Caco-2 (cell line): ENCODE data around the gene TGM5. TPM values are rescaled to one million over a fixed set of nuclear protein-coding genes. Genes with fewer than 3 reads are reported as not detected.

ENCODE experiments used
- BruUV-seq: library from RNA; stranded (reverse); fragments of 400-500 nt; replicated peaks from 2 replicates; lab custom pipeline; 2021; lab: Mats Ljungman, UMichigan
- CTCF ChIA-PET: fragments of 300-600 bp; sonication (Branson Sonifier 250); formaldehyde crosslinking; loops from one replicate; lab custom pipeline; 2022; ENCODE audit warnings: antibody characterized with exemption; lab: Charles Lee
- POLR2A ChIA-PET: fragments of 300-600 bp; sonication (Branson Sonifier 250); formaldehyde crosslinking; loops from one replicate; lab custom pipeline; 2022; ENCODE audit warnings: antibody characterized with exemption; lab: Charles Lee
- DNase-seq, 2 experiments: peaks; one replicate each; pipeline versions ENCODE4 v3.0.0 to v3.0.0-alpha.2; 2020 to 2022
- H3K27me3 ChIP-seq: replicated peaks from 2 replicates; pipeline ENCODE4 v1.6.0; 2011; ENCODE audit warnings: low read length; ENCODE audit not compliant: control insufficient read depth, insufficient read depth
- H3K36me3 ChIP-seq: 2 replicates; pipeline ENCODE4 v1.5.1; 2011; ENCODE audit warnings: low read length; ENCODE audit not compliant: control insufficient read depth, insufficient read depth
- H3K4me1 ChIP-seq: fragments of 250-450 bp; sonication (Bioruptor Pico); 2 replicates; pipeline ENCODE4 v1.5.1; 2020; ENCODE audit warnings: mild to moderate bottlenecking
- H3K4me3 ChIP-seq: 2 replicates; pipeline ENCODE4 v1.5.1; 2011; ENCODE audit warnings: low read depth, mild to moderate bottlenecking, control low read depth, low read length
- H3K9me3 ChIP-seq: fragments of 250-450 bp; sonication (Bioruptor Pico); 2 replicates; pipeline ENCODE4 v1.5.1; 2020; ENCODE audit warnings: mild to moderate bottlenecking, moderate library complexity
- H3K27ac Mint-ChIP-seq: one replicate; pipeline ENCODE4 v1.8.0; 2022; ENCODE audit warnings: mixed read lengths; ENCODE audit not compliant: unreplicated experiment
- H3K27me3 Mint-ChIP-seq: one replicate; pipeline ENCODE4 v1.8.0; 2022; ENCODE audit warnings: mixed read lengths; ENCODE audit not compliant: insufficient read depth, unreplicated experiment
- H3K36me3 Mint-ChIP-seq: one replicate; pipeline ENCODE4 v1.8.0; 2022; ENCODE audit warnings: mild to moderate bottlenecking, mixed read lengths; ENCODE audit not compliant: insufficient read depth, unreplicated experiment
- H3K4me1 Mint-ChIP-seq: one replicate; pipeline ENCODE4 v1.8.0; 2022; ENCODE audit warnings: low read depth, mixed read lengths; ENCODE audit not compliant: unreplicated experiment
- H3K4me3 Mint-ChIP-seq: one replicate; pipeline ENCODE4 v1.8.0; 2022; ENCODE audit warnings: mild to moderate bottlenecking, moderate library complexity, mixed read lengths; ENCODE audit not compliant: unreplicated experiment
- H3K9me3 Mint-ChIP-seq: one replicate; pipeline ENCODE4 v1.8.0; 2022; ENCODE audit warnings: mixed read lengths; ENCODE audit not compliant: unreplicated experiment
- intact Hi-C: fragments of 100-400 bp; cut with micrococcal nuclease; formaldehyde crosslinking; loops from one replicate; pipeline ENCODE4 v1.10.0; 2022; ENCODE audit not compliant: unreplicated experiment
- total RNA-seq: library from RNA; stranded (reverse); gene quantifications from 2 replicates; pipeline ENCODE4 v1.2.3, GENCODE V29; 2022
- TF ChIP-seq, protein P1 (sequence below), 2 experiments: fragments of 200-600 bp in 1 of 2; IDR thresholded peaks; 1 replicate in 1 of 2; 2 replicates in 1 of 2; pipeline versions ENCODE4 v1.5.1 to v1.8.0; 2011 to 2022; ENCODE audit warnings: antibody characterized with exemption in 1 of 2, control low read depth in 1 of 2, inconsistent platforms in 1 of 2, low read depth in 1 of 2, low read length in 1 of 2, mild to moderate bottlenecking in 1 of 2, moderate library complexity in 1 of 2; ENCODE audit not compliant: insufficient read depth in 1 of 2, severe bottlenecking in 1 of 2, unreplicated experiment in 1 of 2

Gene TGM5
- total RNA-seq, 1 experiment from 2014 or later: not detected

- H3K36me3 ChIP-seq: no peaks in the 10 kb centered on the region
- H3K27me3 ChIP-seq: no peaks in the 10 kb centered on the region; the same call in 1 of the 2 replicates
- Mint-ChIP-seq H3K9me3 (no peaks in the 10 kb centered on the region), H3K27me3 (peaks cover 8% of the 10 kb centered on the region), H3K4me3 (no peak overlapping the region), H3K36me3 (no peaks in the 10 kb centered on the region), H3K27ac (no peak overlapping the region), H3K4me1 (no peaks in the 10 kb centered on the region)
- no peaks in the 10 kb centered on the region for H3K9me3 ChIP-seq
- TF ChIP-seq, protein P1, sequence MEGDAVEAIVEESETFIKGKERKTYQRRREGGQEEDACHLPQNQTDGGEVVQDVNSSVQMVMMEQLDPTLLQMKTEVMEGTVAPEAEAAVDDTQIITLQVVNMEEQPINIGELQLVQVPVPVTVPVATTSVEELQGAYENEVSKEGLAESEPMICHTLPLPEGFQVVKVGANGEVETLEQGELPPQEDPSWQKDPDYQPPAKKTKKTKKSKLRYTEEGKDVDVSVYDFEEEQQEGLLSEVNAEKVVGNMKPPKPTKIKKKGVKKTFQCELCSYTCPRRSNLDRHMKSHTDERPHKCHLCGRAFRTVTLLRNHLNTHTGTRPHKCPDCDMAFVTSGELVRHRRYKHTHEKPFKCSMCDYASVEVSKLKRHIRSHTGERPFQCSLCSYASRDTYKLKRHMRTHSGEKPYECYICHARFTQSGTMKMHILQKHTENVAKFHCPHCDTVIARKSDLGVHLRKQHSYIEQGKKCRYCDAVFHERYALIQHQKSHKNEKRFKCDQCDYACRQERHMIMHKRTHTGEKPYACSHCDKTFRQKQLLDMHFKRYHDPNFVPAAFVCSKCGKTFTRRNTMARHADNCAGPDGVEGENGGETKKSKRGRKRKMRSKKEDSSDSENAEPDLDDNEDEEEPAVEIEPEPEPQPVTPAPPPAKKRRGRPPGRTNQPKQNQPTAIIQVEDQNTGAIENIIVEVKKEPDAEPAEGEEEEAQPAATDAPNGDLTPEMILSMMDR (IDR thresholded peaks at IDR 0.05; ENCODE audit: insufficient read depth in 1 of 2, low read depth in 1 of 2, low read length in 1 of 2, severe bottlenecking in 1 of 2, unreplicated experiment in 1 of 2): no peak
- H3K4me1 ChIP-seq: no peaks in the 10 kb centered on the region
- ChIA-PET POLR2A (no interaction called here), CTCF (interaction anchor here (1.1 kb wide), 1 partner anchor 52 kb away, joined by 3 read pairs; no protein-coding TSS in a partner anchor)
- H3K4me3 ChIP-seq: no peak overlapping the region
- intact Hi-C loops: no loop called here
- BruUV-seq: no TSS peak
- no peak for DNase-seq
These were observed 10.6 kb upstream of the TGM5 start for GRCh38 chr15:43277231-43277823.

GRCh38 chr15:43276563-43277200 lies 10.0 kb upstream of the TGM5 start:
- CTCF ChIA-PET: interaction anchor here (0.6 kb wide), 1 partner anchor 735 kb away, joined by 3 read pairs; no protein-coding TSS in a partner anchor
- H3K4me3 Mint-ChIP-seq: no peak overlapping the region
- POLR2A ChIA-PET: no interaction called here
- Histone ChIP-seq H3K27me3 (no peaks in the 10 kb centered on the region; the same call in 1 of the 2 replicates), H3K9me3 (no peaks in the 10 kb centered on the region), H3K36me3 (no peaks in the 10 kb centered on the region), H3K4me3 (no peak overlapping the region), H3K4me1 (no peaks in the 10 kb centered on the region)
- no peaks in the 10 kb centered on the region for H3K9me3 Mint-ChIP-seq
- H3K27me3 Mint-ChIP-seq: peaks cover 8% of the 10 kb centered on the region
- H3K27ac Mint-ChIP-seq: no peak overlapping the region
- H3K4me1 Mint-ChIP-seq: no peaks in the 10 kb centered on the region
- H3K36me3 Mint-ChIP-seq: no peaks in the 10 kb centered on the region
- no peak for DNase-seq
- intact Hi-C loops: no loop called here
- TF ChIP-seq, protein P1 (IDR thresholded peaks at IDR 0.05; ENCODE audit: insufficient read depth in 1 of 2, low read depth in 1 of 2, low read length in 1 of 2, severe bottlenecking in 1 of 2, unreplicated experiment in 1 of 2): no peak
- no TSS peak for BruUV-seq

- no peak overlapping the region for H3K4me3 ChIP-seq
- no peaks in the 10 kb centered on the region; the same call in 1 of the 2 replicates for H3K27me3 ChIP-seq
- H3K27me3 Mint-ChIP-seq: peaks cover 8% of the 10 kb centered on the region
- intact Hi-C loops: no loop called here
- no peaks in the 10 kb centered on the region for H3K9me3 Mint-ChIP-seq
- H3K9me3 ChIP-seq: no peaks in the 10 kb centered on the region
- CTCF ChIA-PET: no interaction called here
- no peak overlapping the region for H3K4me3 Mint-ChIP-seq
- H3K27ac Mint-ChIP-seq: no peak overlapping the region
- H3K4me1 Mint-ChIP-seq: no peaks in the 10 kb centered on the region
- H3K36me3 ChIP-seq: no peaks in the 10 kb centered on the region
- DNase-seq: no peak
- no peaks in the 10 kb centered on the region for H3K36me3 Mint-ChIP-seq
- H3K4me1 ChIP-seq: no peaks in the 10 kb centered on the region
- TF ChIP-seq, protein P1 (IDR thresholded peaks at IDR 0.05; ENCODE audit: insufficient read depth in 1 of 2, low read depth in 1 of 2, low read length in 1 of 2, severe bottlenecking in 1 of 2, unreplicated experiment in 1 of 2): no peak
- POLR2A ChIA-PET: no interaction called here
- BruUV-seq: no TSS peak
These were observed 9.2 kb upstream of the TGM5 start for GRCh38 chr15:43275740-43276562.
